Activated naive CD8-positive, alpha-beta T cell treated with anti-CD3 and anti-CD28 coated beads, Interleukin-2, amount 10 ng/mL, durations not matched to agents 7 days and 5 days (primary cell): ENCODE measurements around the gene NCLN. TPM values are rescaled to one million over a fixed set of nuclear protein-coding genes. Genes with fewer than 3 reads are reported as not detected.
"Not testable (repeated sequence)": the region's sequence is repeated elsewhere in the genome, so short reads cannot be mapped to it uniquely, and the experiment has no call there.

Experiments used
- ATAC-seq: fragments of 150-1000 bp; cut with Tn5 transposase; one replicate; pipeline ENCODE4 v1.10.0; 2021; ENCODE audit warnings: low read depth, moderate library complexity
- POLR2A ChIA-PET: fragments of 350-600 bp; sonication (Branson Sonifier 250); formaldehyde crosslinking; loops from one replicate; lab custom pipeline; 2021; ENCODE audit warnings: antibody characterized with exemption; lab: Charles Lee
- DNase-seq: peaks from one replicate; pipeline ENCODE4 v3.0.0; 2021
- H3K27ac Mint-ChIP-seq: one replicate; pipeline ENCODE4 v1.8.0; 2022; ENCODE audit warnings: mild to moderate bottlenecking, mixed read lengths
- H3K27me3 Mint-ChIP-seq: one replicate; pipeline ENCODE4 v1.8.0; 2022; ENCODE audit warnings: mild to moderate bottlenecking, moderate library complexity, mixed read lengths
- H3K36me3 Mint-ChIP-seq: one replicate; pipeline ENCODE4 v1.8.0; 2021; ENCODE audit warnings: mild to moderate bottlenecking, mixed read lengths
- H3K4me1 Mint-ChIP-seq: one replicate; pipeline ENCODE4 v1.8.0; 2021; ENCODE audit warnings: mixed read lengths
- H3K4me3 Mint-ChIP-seq: one replicate; pipeline ENCODE4 v1.8.0; 2022; ENCODE audit warnings: mild to moderate bottlenecking, moderate library complexity, mixed read lengths
- H3K9me3 Mint-ChIP-seq: one replicate; pipeline ENCODE4 v1.8.0; 2021; ENCODE audit warnings: mixed read lengths
- total RNA-seq, 2 experiments: library from RNA; stranded (reverse); gene quantifications; one replicate each; pipeline ENCODE4 v1.2.3, GENCODE V29; 2021

The NCLN gene
- total RNA-seq, 2 experiments from 2014 or later: 51.1 to 53.8 TPM

- ATAC-seq: no peak
- POLR2A ChIA-PET: interaction anchor here (0.6 to 1.6 kb wide), 2 partner anchors 16 to 65 kb away, joined by 4 read pairs; partner anchors contain the start of gene NCLN
- no peak for DNase-seq
- Mint-ChIP-seq H3K4me3 (no peak overlapping the region), H3K36me3 (no peaks in the 10 kb centered on the region), H3K9me3 (no peaks in the 10 kb centered on the region), H3K27ac (no peak overlapping the region), H3K4me1 (no peaks in the 10 kb centered on the region), H3K27me3 (no peaks in the 10 kb centered on the region)
Measured at GRCh38 chr19:3202346-3202745, 16.6 kb downstream of the NCLN start.

- POLR2A ChIA-PET: interaction anchor here (0.6 to 1.6 kb wide), 2 partner anchors 17 to 66 kb away, joined by 4 read pairs; partner anchors contain the start of gene NCLN
Measured at GRCh38 chr19:3202895-3203294, 17.2 kb downstream of the NCLN start.

GRCh38 chr19:3203805-3204645, 18.3 kb downstream of the NCLN start:
- ATAC-seq (no peak), DNase-seq (no peak)
- Mint-ChIP-seq H3K27me3 (no peaks in the 10 kb centered on the region), H3K4me3 (no peak overlapping the region), H3K36me3 (no peaks in the 10 kb centered on the region), H3K9me3 (no peaks in the 10 kb centered on the region), H3K27ac (no peak overlapping the region), H3K4me1 (no peaks in the 10 kb centered on the region)
- POLR2A ChIA-PET: interaction anchor here (1.6 kb wide), 1 partner anchor 18 kb away, joined by 4 read pairs; the partner anchor contains the start of gene NCLN

More at GRCh38 chr19:3202895-3203294, 17.2 kb downstream of the NCLN start:
- not testable (repeated sequence) for H3K36me3 Mint-ChIP-seq, H3K27ac Mint-ChIP-seq, H3K4me1 Mint-ChIP-seq, ATAC-seq, H3K27me3 Mint-ChIP-seq, H3K4me3 Mint-ChIP-seq, DNase-seq, H3K9me3 Mint-ChIP-seq

- no peak for ATAC-seq
- POLR2A ChIA-PET: no interaction called here
- no peaks in the 10 kb centered on the region for H3K4me1 Mint-ChIP-seq
- H3K27me3 Mint-ChIP-seq: no peaks in the 10 kb centered on the region
- H3K4me3 Mint-ChIP-seq: no peak overlapping the region
- H3K27ac Mint-ChIP-seq: no peak overlapping the region
- H3K9me3 Mint-ChIP-seq: no peaks in the 10 kb centered on the region
- H3K36me3 Mint-ChIP-seq: no peaks in the 10 kb centered on the region
- DNase-seq: no peak
Measured at GRCh38 chr19:3204646-3205275, 19.0 kb downstream of the NCLN start.

GRCh38 chr19:3206216-3206953, 20.7 kb downstream of the NCLN start:
- Mint-ChIP-seq H3K4me1 (no peaks in the 10 kb centered on the region), H3K27ac (no peak overlapping the region), H3K36me3 (no peaks in the 10 kb centered on the region), H3K4me3 (no peak overlapping the region), H3K27me3 (no peaks in the 10 kb centered on the region), H3K9me3 (no peaks in the 10 kb centered on the region)
- no peak for ATAC-seq
- POLR2A ChIA-PET: interaction anchor here (0.7 kb wide), 2 partner anchors 45 to 1351 kb away, joined by 3 to 4 read pairs; no protein-coding TSS in a partner anchor
- DNase-seq: no peak

- ATAC-seq (no peak), DNase-seq (no peak)
- no peaks in the 10 kb centered on the region for H3K36me3 Mint-ChIP-seq
Measured at GRCh38 chr19:3207461-3208242, 21.9 kb downstream of the NCLN start.

GRCh38 chr19:3208317-3209207, 22.8 kb downstream of the NCLN start:
- Mint-ChIP-seq H3K27ac (no peak overlapping the region), H3K9me3 (no peaks in the 10 kb centered on the region), H3K36me3 (no peaks in the 10 kb centered on the region), H3K4me1 (peaks cover 2% of the 10 kb centered on the region), H3K27me3 (no peaks in the 10 kb centered on the region), H3K4me3 (no peak overlapping the region)
- POLR2A ChIA-PET: interaction anchor here (1.0 kb wide), 1 partner anchor 25 kb away, joined by 3 read pairs; no protein-coding TSS in a partner anchor
- DNase-seq (no peak), ATAC-seq (no peak)

More at GRCh38 chr19:3207461-3208242, 21.9 kb downstream of the NCLN start:
- H3K27me3 Mint-ChIP-seq: no peaks in the 10 kb centered on the region
- no peaks in the 10 kb centered on the region for H3K9me3 Mint-ChIP-seq
- POLR2A ChIA-PET: interaction anchor here (1.0 kb wide), 1 partner anchor 25 kb away, joined by 3 read pairs; no protein-coding TSS in a partner anchor
- no peak overlapping the region for H3K27ac Mint-ChIP-seq
- H3K4me1 Mint-ChIP-seq: no peaks in the 10 kb centered on the region
- no peak overlapping the region for H3K4me3 Mint-ChIP-seq

- Mint-ChIP-seq H3K4me3 (no peak overlapping the region), H3K36me3 (no peaks in the 10 kb centered on the region), H3K9me3 (no peaks in the 10 kb centered on the region), H3K27me3 (no peaks in the 10 kb centered on the region), H3K4me1 (peaks cover 2% of the 10 kb centered on the region), H3K27ac (no peak overlapping the region)
- peak; percentile 80 for DNase-seq
- ATAC-seq: peak; percentile 81
- POLR2A ChIA-PET: no interaction called here
Measured at GRCh38 chr19:3210347-3211017, 24.8 kb downstream of the NCLN start.

- POLR2A ChIA-PET: no interaction called here
- Mint-ChIP-seq H3K36me3 (no peaks in the 10 kb centered on the region), H3K9me3 (no peaks in the 10 kb centered on the region)
Measured at GRCh38 chr19:3211191-3211590, 25.5 kb downstream of the NCLN start.

GRCh38 chr19:3213159-3213558, 27.4 kb downstream of the NCLN start:
- H3K36me3 Mint-ChIP-seq: no peaks in the 10 kb centered on the region
- ATAC-seq (no peak), DNase-seq (no peak)
- H3K27ac Mint-ChIP-seq: peak overlapping the region; percentile 47
- H3K4me3 Mint-ChIP-seq: no peak overlapping the region
- peaks cover 2% of the 10 kb centered on the region for H3K4me1 Mint-ChIP-seq
- H3K27me3 Mint-ChIP-seq: no peaks in the 10 kb centered on the region
- H3K9me3 Mint-ChIP-seq: no peaks in the 10 kb centered on the region
- POLR2A ChIA-PET: no interaction called here

More at GRCh38 chr19:3211191-3211590, 25.5 kb downstream of the NCLN start:
- Mint-ChIP-seq H3K27ac (no peak overlapping the region), H3K4me3 (no peak overlapping the region), H3K4me1 (peaks cover 2% of the 10 kb centered on the region), H3K27me3 (no peaks in the 10 kb centered on the region)
- ATAC-seq (no peak), DNase-seq (no peak)

GRCh38 chr19:3216874-3217273, 31.1 kb downstream of the NCLN start:
- no peak for ATAC-seq

More at GRCh38 chr19:3216874-3217273, 31.1 kb downstream of the NCLN start:
- no peak for DNase-seq
- H3K27me3 Mint-ChIP-seq: peaks cover 2% of the 10 kb centered on the region
- no peaks in the 10 kb centered on the region for H3K36me3 Mint-ChIP-seq
- H3K4me1 Mint-ChIP-seq: peaks cover 2% of the 10 kb centered on the region
- H3K4me3 Mint-ChIP-seq: no peak overlapping the region
- POLR2A ChIA-PET: interaction anchor here (0.6 kb wide), 1 partner anchor 262 kb away, joined by 3 read pairs; no protein-coding TSS in a partner anchor
- H3K9me3 Mint-ChIP-seq: no peaks in the 10 kb centered on the region
- H3K27ac Mint-ChIP-seq: no peak overlapping the region
